OCI-LY7 (cell line): ENCODE results near the gene TAOK3. TPM values are rescaled to one million over a fixed set of nuclear protein-coding genes. Genes with fewer than 3 reads are reported as not detected.

Experiments used
- BruUV-seq: library from RNA; stranded (reverse); fragments of 400-500 nt; replicated peaks from 2 replicates; lab custom pipeline; 2021; lab: Mats Ljungman, UMichigan
- CTCF ChIA-PET: fragments of 300-600 bp; sonication (Branson Sonifier 250); formaldehyde crosslinking; loops from one replicate; lab custom pipeline; 2022; ENCODE audit warnings: antibody characterized with exemption; ENCODE audit not compliant: unreplicated experiment; lab: Charles Lee
- POLR2A ChIA-PET: fragments of 300-600 bp; sonication (Branson Sonifier 250); formaldehyde crosslinking; loops from one replicate; lab custom pipeline; 2022; ENCODE audit warnings: antibody characterized with exemption; lab: Charles Lee
- DNase-seq: peaks from one replicate; pipeline ENCODE4 v3.0.0-alpha.2; 2015; ENCODE audit warnings: low spot score
- H2AFZ ChIP-seq: fragments of 200-600 bp; sonication (generic), shearing (Covaris generic); 2 replicates; pipeline ENCODE4 v1.6.1; 2014; ENCODE audit warnings: mild to moderate bottlenecking, antibody characterized with exemption, low read length, moderate library complexity
- H3K27ac ChIP-seq: fragments of 200-600 bp; sonication (generic); 2 replicates; pipeline ENCODE4 v1.5.1; 2014; ENCODE audit warnings: mixed run types, low read depth, mild to moderate bottlenecking, moderate library complexity, low read length, inconsistent platforms; ENCODE audit not compliant: poor library complexity, severe bottlenecking
- H3K36me3 ChIP-seq: fragments of 200-600 bp; sonication (generic); 2 replicates; pipeline ENCODE4 v1.6.1; 2014; ENCODE audit warnings: mild to moderate bottlenecking, antibody characterized with exemption, low read length, moderate library complexity, mixed read lengths; ENCODE audit not compliant: insufficient read depth
- H3K4me1 ChIP-seq: fragments of 200-600 bp; sonication (generic); 2 replicates; pipeline ENCODE4 v1.5.1; 2014; ENCODE audit warnings: mild to moderate bottlenecking, low read length; ENCODE audit not compliant: insufficient read depth, poor library complexity, severe bottlenecking
- H3K4me2 ChIP-seq: fragments of 200-600 bp; sonication (generic); 2 replicates; pipeline ENCODE4 v1.6.1; 2014; ENCODE audit warnings: mild to moderate bottlenecking, low read length
- H3K4me3 ChIP-seq: fragments of 200-600 bp; sonication (generic); 2 replicates; pipeline ENCODE4 v1.5.1; 2014; ENCODE audit warnings: mild to moderate bottlenecking, low read depth, low read length; ENCODE audit not compliant: poor library complexity, severe bottlenecking
- H3K79me2 ChIP-seq: fragments of 200-600 bp; sonication (generic); 2 replicates; pipeline ENCODE4 v1.6.1; 2016; ENCODE audit warnings: low read depth, mild to moderate bottlenecking, low read length, moderate library complexity, mixed read lengths; ENCODE audit not compliant: insufficient read depth
- H3K9me2 ChIP-seq: fragments of 200-600 bp; sonication (generic); 2 replicates; pipeline ENCODE4 v1.6.1; 2016; ENCODE audit warnings: mild to moderate bottlenecking, low read length, mixed read lengths; ENCODE audit not compliant: insufficient read depth
- H3K9me3 ChIP-seq: fragments of 200-600 bp; sonication (generic); 2 replicates; pipeline ENCODE4 v1.6.1; 2014; ENCODE audit warnings: mild to moderate bottlenecking, mixed run types, low read length, mixed read lengths
- H4K20me1 ChIP-seq: fragments of 200-600 bp; sonication (generic); 2 replicates; pipeline ENCODE4 v1.6.1; 2014; ENCODE audit warnings: mild to moderate bottlenecking, antibody characterized with exemption, low read length, moderate library complexity, mixed read lengths; ENCODE audit not compliant: insufficient read depth
- EZH2phosphoT487 ChIP-seq: fragments of 200-600 bp; sonication (generic); IDR thresholded peaks from 2 replicates; pipeline ENCODE4 v1.6.1; 2018; ENCODE audit warnings: low read depth, borderline replicate concordance, mild to moderate bottlenecking, mixed run types, antibody characterized with exemption, low read length, moderate library complexity, mixed read lengths
- intact Hi-C: fragments of 100-400 bp; cut with micrococcal nuclease; formaldehyde crosslinking; loops from one replicate; pipeline ENCODE4 v1.10.0; 2022; ENCODE audit not compliant: unreplicated experiment
- total RNA-seq, 2 experiments: library from RNA; depleted of rRNA in 1 of 2; stranded (reverse); fragments of >200 nt in 1 of 2; shearing (Covaris generic) in 1 of 2; gene quantifications; 2 replicates each; pipeline ENCODE4 v1.2.3, GENCODE V29; 2014 to 2022
- TF ChIP-seq, protein P1 (sequence below): fragments of 200-600 bp; sonication (generic); conservative IDR thresholded peaks from 2 replicates; pipeline ENCODE4 v1.5.1; 2014; ENCODE audit warnings: mild to moderate bottlenecking, antibody characterized with exemption, low read length, moderate library complexity, mixed read lengths

The TAOK3 gene
- total RNA-seq, 2 experiments from 2014 or later = 30.7 to 56.0 TPM

DNA sequence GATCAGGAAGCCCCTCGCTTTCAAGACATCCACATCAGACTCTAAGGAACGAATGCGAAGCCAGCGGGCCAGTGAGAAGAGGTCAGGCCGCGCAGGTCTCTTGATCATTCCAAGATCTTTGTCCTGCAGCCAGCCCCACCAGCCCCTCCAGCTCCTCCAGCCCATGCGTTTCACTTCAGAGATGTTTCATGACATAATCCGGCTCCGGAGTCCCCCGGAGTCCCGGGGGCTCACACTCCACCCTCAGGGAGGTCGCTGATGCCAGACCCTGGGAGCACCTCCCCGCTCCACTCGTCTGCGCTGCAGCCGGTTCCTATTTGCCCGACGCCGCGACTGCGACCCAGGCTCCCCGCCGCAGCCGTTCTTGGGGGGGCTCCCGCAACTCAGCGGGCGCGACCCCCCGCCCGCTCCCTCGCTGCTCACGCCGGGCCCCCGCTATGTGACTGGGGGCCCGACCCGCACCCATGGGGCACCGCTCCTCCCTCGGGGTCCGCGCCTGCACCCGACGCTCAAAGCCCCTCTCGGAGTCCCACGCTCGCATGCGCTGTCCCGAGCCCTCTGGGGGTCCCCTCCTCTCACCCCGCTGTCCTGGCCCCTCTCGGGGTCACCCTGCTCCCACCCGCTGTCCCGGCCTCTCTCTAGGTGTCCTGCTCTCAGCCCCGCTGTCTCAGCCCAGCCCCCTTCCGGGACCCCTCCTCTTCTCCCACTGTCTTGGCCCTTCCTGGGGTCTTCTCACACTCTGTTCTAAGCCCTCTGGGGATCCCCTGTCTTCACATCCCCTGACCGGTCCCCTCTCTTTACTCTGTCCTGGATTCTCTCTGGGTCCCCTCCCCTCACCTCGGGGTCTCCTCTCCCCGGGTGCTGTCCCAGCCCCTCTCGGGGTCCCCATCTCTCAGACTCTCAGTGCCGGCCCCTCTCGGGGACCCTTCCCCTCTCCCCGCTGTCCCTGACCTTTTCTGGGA lies 1.1 kb downstream of the TAOK3 start:
- H3K9me3 ChIP-seq = no peaks in the 10 kb centered on the region
- H3K4me2 ChIP-seq = peak overlapping the region; percentile 100
- H3K79me2 ChIP-seq = no peaks in the 10 kb centered on the region; the same call in 1 of the 2 replicates
- H3K36me3 ChIP-seq = no peaks in the 10 kb centered on the region
- ChIA-PET POLR2A (interaction anchor here (1.0 to 1.2 kb wide), 2 partner anchors 13 to 92 kb away, joined by 5 to 8 read pairs; no protein-coding TSS in a partner anchor), CTCF (no interaction called here)
- H4K20me1 ChIP-seq = no peaks in the 10 kb centered on the region
- no peak for TF ChIP-seq EZH2phosphoT487
- TF ChIP-seq, protein P1, sequence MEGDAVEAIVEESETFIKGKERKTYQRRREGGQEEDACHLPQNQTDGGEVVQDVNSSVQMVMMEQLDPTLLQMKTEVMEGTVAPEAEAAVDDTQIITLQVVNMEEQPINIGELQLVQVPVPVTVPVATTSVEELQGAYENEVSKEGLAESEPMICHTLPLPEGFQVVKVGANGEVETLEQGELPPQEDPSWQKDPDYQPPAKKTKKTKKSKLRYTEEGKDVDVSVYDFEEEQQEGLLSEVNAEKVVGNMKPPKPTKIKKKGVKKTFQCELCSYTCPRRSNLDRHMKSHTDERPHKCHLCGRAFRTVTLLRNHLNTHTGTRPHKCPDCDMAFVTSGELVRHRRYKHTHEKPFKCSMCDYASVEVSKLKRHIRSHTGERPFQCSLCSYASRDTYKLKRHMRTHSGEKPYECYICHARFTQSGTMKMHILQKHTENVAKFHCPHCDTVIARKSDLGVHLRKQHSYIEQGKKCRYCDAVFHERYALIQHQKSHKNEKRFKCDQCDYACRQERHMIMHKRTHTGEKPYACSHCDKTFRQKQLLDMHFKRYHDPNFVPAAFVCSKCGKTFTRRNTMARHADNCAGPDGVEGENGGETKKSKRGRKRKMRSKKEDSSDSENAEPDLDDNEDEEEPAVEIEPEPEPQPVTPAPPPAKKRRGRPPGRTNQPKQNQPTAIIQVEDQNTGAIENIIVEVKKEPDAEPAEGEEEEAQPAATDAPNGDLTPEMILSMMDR = no peak
- BruUV-seq = no TSS peak
- H3K9me2 ChIP-seq = no peaks in the 10 kb centered on the region
- H2AFZ ChIP-seq = no peak overlapping the region
- intact Hi-C loops = loop anchor here (5.0 kb wide), 2 partner anchors 134 to 234 kb away; partner anchors contain the start of gene PEBP1
- H3K27ac ChIP-seq = no peak overlapping the region
- H3K4me3 ChIP-seq = peak overlapping the region; percentile 97
- no peak for DNase-seq
- peaks cover 27% of the 10 kb centered on the region for H3K4me1 ChIP-seq

DNA sequence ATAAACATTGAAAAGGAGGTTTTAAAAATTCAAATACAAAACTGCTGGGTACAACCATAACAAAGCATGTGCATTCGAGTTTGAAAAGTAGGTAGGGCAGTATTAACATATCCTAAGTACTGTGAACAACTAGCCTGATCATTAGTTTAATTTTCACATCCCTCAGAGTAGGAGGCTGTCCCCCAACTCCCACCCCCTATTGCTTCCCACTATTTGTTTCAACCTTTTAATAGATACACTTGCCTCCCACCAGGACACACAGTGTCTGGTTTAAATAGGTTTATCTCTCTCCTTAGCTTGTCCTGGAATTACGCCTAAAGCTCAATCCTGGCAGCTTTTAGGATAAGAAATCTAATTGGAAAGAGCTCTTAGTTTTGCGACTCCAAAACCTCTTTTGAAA lies 2.1 kb downstream of the TAOK3 start:
- no peak for DNase-seq
- no peaks in the 10 kb centered on the region; the same call in 1 of the 2 replicates for H3K79me2 ChIP-seq
- H2AFZ ChIP-seq = no peak overlapping the region
- H3K9me3 ChIP-seq = no peaks in the 10 kb centered on the region
- intact Hi-C loops = loop anchor here (5.0 kb wide), 2 partner anchors 133 to 233 kb away; partner anchors contain the start of gene PEBP1
- no peak overlapping the region for H3K4me3 ChIP-seq
- no peaks in the 10 kb centered on the region for H3K9me2 ChIP-seq
- no peak overlapping the region for H3K27ac ChIP-seq
- BruUV-seq = no TSS peak
- TF ChIP-seq, protein P1 = no peak
- no peak for TF ChIP-seq EZH2phosphoT487
- peaks cover 24% of the 10 kb centered on the region for H3K4me1 ChIP-seq
- no peaks in the 10 kb centered on the region for H4K20me1 ChIP-seq
- POLR2A ChIA-PET = interaction anchor here (1.0 to 1.2 kb wide), 2 partner anchors 12 to 91 kb away, joined by 5 to 8 read pairs; no protein-coding TSS in a partner anchor
- CTCF ChIA-PET = no interaction called here
- no peaks in the 10 kb centered on the region for H3K36me3 ChIP-seq
- peak overlapping the region; percentile 100 for H3K4me2 ChIP-seq
